Measurements from ENCODE around the gene CDK5RAP2.

GRCh38 chr9:120463765-120464164 lies 116.2 kb downstream of the CDK5RAP2 start:
- no peak for TF ChIP-seq CTCF (conservative IDR thresholded peaks at IDR 0.05; ENCODE audit: low read length)
- no peak for TF ChIP-seq EZH2phosphoT487 (IDR thresholded peaks at IDR 0.05; ENCODE audit: borderline replicate concordance)
